ENCODE data around the gene KLF1.
A peak's percentile ranks its signal among the peaks of the same experiment; 100 is the strongest.
"Not testable (repeated sequence)": the region's sequence is repeated elsewhere in the genome, so short reads cannot be mapped to it uniquely, and the experiment has no call there.

KLF1 gene

GRCh38 chr19:12886969-12887747 is at the start of gene KLF1:
KLF1 (minus strand) TSS chr19:12887201; CDS start chr19:12887140, 61 bp downstream.
- no peak for DNase-seq

DNA sequence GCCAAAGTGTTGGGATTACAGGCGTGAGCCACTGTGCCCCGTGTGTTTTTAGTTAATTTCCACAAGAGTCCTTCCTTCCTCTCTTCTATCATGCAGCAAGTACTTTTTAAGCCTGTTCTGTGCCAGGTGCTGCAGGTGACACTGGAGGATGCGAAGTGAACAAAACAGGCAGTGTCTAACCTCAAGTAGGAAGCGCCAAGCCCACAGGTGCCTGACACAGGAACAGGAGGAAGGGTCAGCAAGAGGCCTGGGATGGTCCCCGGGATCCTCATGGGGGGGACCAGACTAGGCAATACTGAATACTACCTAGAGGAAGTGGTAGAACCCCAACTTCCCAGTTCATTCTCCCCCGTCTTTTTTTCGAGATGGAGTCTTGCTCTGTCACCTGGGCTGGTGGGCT is 49.6 kb upstream of the KLF1 start:
- no peak for DNase-seq

GRCh38 chr19:12935071-12935470 is 48.1 kb upstream of the KLF1 start:
- no peak for DNase-seq

DNA sequence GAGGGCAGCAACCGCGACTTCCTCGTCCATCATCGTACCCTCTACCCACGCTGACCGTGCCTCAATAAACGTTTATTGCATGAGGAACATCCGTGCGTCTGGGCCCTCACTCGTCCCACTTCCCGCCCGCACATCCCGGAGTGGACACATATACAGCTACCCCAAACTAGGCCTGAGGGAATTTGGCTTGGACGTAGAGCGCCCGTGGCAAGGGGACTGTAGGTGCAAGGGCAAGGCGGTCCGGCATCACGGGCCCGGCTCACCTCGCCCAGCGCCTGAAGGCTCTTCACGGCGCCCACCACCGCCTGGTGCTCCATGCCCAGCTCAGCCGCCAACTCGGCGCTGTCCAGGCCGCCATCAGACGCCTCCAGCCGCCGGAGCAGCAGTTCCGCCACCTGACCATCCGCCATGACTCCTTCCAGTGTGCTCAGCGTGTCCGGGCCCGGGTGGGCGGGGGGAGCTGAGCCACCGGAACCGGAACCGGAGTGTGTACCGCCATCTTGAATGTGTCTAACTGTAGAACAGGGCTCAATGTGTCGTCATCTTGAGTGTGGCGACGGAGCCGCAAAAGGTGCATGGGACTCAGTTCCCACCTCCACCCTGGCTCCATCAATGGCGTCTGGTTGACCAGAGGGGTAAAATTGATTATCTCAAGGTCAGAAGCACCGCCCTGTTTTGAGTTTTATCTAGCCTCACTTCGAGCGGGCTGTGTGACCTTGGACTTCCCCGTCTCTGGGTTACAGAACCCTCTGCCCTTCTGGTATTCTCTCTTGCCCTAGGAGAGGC is 46.5 kb upstream of the KLF1 start, which contains the start of gene FARSA:
Gene FARSA, minus strand, starts transcription at position 425 of the 786 bp plus-strand sequence. Its CDS starts 15 bp downstream, at position 410.
- DNase-seq = peak; percentile 89

DNA sequence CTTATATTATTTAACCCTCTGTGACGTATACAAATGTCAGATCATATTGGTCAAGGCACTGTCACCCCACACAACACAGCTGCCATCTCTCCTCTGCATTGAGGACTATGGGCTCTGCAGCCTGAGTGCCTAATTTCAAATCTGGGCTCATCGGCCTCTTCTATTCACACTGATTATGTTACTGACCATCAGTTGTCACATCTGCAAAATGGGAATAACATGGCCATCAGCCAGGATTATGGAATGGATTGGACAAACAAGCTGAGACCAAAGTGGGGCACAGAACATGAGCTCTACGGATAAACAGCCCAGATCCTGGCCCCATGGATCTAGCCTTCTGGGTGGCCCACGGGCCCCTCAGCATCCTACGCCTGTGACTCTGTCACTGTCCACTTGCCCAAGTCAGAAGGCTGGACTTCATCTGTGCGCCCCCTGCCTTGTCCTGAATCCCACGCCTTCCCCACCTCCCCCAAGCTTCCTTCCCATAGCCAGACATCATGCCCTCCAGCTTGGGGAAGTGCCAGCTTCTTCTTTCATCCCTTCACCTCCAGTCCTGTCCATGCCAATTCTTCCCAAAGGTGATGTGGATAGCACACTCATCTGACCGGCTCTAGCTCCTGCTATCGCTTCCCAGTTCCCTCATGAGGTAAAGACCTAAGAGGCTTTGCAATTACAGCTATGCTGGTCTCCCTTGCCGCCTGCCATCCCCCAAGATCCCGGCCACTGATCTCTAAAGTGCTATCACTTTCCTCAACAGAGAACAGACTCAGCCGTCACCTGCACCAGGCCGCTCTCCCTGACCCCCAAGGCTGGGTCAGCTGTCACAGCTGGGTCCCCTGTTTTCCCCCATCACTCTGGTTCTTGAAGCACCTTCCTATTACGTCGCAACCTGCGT is 45.6 kb upstream of the KLF1 start:
- DNase-seq = no peak

DNA sequence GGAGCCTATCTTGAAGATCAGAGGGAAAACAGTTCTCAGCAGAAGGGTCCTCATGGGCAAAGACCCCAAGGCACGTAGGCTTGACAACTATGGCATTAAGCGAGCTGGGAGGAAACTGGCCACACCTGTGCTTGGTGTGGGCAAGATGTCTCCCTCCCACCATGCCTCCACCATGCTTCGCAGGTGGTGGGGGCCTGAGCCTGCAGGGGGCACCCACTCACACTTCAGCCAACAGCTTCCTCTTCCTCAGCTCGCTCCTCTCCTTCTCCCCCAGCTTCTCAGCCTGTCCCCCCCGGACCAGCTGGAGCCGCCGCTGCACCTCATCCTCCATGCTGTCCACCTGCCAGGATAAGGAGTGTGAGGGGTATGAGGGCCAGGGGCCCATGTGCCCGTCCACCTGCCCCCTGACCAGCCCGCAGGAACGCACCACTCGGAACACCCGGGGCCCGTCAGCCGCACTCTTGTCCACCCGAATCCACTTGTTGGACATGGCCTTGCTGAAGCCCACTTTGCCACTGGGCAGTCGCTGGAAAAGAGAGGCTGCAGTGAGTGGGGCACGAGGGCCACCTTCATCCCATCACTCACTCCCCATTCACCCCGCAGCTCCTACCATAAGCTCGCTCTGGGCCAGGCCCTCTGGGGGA is 43.1 kb upstream of the KLF1 start:
- DNase-seq = no peak

DNA sequence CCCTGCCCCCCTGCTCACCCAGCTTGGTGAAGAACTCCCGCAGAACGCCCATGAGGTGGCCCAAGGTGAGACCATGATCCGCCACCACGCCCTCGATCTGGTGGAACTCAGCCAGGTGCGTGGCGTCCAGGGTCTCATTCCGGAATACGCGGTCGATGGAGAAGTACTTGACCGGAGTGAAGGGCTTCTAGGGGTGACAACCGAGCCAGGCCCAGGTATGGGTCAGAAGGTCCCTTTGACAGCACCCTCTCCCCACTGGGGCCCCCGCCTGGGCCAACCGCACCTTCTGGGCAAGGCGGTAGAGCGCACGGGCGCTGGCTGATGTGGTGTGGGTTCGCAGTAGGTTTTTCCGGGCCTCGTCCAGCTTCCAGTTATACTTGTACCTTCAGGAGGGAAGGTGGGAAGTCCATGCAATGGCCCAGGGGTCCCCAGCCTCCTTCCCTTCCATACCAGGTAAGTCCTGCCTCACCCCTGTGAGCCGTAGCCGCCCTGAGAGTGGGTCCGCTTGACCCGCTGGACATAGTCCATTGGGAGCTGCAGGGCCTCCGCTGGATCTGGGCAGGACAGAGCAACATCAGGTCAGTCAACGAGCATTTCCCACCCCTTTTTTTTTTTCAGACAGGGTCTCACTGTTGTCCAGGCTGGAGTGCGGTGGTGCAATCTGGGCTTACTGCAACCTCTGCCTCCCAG is 37.8 kb upstream of the KLF1 start:
- no peak for DNase-seq

DNA sequence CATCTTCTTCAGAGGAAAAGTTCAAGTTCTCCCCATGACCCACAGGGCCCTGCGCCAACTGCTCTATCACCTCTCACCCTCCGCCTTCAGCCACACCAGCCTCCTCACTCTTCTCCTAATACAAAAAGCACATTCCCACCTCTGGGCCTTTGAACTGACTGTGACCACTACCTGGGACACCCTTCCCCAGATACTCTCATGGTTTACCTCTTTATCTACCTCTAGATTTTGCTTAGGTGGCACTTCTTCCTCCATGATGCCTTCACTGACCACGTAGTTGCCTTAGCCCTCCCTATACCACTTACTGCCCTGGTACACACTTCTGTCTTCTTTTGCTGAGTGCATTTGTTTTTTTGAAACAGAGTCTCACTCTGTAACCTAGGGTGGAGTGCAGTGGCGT is 36.0 kb upstream of the KLF1 start:
- no peak for DNase-seq

DNA sequence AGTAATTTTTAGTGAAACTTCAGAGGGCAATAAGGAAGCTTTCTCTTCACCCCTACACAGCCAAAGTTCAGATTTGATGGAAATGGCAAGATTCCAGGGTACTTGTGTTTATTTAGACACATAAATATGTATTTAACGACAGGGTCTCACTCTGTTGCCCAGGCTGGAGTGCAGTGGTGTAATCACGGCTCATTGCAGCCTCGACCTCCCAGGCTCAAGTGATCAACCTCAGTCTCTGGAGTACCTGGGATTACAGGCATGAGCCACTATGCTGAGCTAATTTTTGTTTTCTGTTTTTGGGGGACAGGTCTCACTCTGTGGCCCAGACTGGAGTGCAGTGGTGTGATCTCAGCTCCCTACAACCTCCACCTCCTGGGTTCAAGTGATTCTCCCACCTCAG is 34.0 kb upstream of the KLF1 start:
- DNase-seq = no peak

DNA sequence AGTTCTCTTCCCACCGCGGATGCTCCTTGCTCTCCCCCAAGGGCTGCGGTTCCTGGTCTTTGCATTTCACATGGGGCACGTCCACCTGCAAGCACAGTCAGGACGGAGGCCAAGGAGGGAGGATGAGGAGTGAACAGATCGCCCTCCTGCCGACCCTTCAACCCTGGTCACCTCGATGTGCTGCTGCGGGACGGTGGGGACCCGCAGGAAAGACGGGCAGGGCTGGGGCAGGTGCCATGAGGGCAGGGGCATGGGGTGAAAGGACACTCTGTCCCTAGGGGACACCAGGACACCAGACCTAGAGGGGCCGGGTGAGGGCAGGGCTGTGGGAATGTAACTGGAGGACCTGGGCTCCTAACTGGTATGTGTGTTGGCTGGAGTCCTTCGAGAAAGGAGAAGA is 31.3 kb upstream of the KLF1 start:
- DNase-seq = no peak

DNA sequence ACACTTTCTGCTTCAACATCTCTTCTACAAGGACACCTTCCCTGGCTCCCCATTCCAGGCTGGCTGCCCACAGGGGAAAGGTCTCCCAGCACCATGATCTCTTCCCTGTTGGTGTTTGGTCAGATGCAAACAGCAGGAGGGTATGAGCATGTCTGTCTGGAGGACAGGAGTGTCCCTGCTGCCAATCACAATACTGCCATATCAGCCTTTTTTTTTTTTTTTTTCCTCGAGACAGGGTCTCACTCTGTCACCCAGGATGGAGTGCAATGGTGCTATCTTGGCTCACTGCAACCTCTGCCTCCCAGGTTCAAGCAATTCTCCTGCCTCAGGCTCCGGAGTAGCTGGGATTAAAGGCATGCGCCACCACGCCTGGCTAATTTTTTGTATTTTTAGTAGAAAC is 28.9 kb upstream of the KLF1 start:
- DNase-seq = not testable (repeated sequence)

- DNase-seq = peak; percentile 42
These were observed 27.1 kb upstream of the KLF1 start for GRCh38 chr19:12913851-12914690.

DNA sequence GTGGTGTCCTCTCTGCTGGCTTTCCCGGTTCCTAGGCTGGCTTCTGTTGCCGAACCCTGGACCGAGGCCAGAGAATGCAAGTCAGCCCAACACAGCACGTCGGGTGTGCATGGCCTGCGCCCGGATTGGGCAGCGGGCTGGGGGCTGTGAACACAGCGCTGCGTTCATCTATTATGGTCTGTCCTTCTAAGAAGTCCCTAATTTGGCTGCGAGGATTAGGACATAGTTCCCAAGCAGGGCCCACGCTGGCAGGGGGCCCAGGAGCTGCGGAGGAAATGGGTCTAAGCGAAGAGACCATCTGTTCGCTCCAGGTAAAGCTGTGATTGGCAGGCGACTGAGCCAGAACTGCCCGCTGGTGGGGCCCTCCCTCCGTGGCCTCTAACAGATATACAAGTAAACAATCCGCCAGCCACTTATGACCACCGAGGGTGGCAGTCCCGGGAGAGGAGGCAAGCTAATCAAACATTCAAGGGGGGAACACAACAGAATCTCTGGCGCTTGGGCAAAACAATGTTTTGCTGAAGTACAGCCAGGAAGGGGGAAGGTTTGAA is 26.1 kb upstream of the KLF1 start:
- no peak for DNase-seq

DNA sequence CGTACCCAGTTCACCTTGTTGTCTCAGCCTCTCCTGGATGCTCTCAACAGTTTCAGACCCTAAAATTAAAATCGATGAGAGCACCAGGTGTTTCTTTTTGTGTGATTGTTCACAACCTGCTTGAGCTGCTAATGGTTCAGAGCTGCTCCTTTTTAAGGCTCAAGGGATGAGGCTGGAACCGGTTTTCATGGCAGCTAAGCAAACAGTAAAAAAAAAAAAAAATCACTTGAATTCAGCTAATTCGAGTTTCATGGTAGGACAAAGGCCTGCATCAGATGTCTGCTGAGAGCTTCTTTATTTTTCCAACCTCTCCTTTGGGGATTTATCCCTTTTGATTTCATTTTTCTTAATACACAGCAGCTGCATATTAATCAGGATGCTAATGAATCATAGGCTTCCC is 25.6 kb upstream of the KLF1 start:
- DNase-seq = no peak

GRCh38 chr19:12907166-12907565 is 20.2 kb upstream of the KLF1 start:
- no peak for DNase-seq

GRCh38 chr19:12899891-12900518 is 13.0 kb upstream of the KLF1 start:
- DNase-seq = no peak

DNA sequence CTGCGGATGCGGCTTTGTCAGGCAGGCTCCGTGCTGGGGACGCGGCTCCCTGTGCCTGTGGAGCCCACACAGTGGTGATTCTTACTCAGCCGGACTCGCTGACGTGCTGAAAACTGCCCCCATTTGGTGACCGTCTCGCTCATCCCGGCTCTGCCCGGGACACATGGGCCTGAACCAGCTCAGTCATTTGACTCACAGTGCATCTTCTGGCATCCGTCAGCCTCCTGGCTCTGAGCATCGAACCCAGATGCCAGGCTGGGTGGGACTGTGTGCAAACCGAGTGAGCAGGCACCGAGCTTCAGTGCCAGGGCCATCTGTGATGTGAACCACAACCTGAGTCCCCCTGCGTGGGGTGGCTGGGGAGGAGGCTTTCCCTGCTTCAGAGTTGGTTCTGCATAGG is 9.5 kb upstream of the KLF1 start:
- no peak for DNase-seq

DNA sequence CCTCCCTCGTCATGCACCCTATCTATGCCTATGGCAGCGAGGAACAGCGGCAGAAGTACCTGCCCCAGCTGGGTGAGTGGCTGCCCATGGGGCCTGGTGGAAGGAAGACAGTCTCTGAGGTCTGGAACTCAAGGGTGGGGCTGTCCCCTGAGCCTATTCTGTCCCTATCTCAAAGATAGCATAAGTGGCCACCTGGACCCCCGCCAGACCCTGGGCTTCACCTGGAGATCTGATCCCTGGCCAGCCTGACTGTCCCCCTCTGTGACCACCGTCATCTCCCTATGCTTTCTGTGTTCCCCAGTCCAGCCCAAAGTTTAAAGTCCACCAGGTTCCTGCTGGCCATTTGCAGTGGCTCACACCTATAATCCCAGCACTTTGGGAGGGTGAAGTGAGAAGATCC is 6.6 kb upstream of the KLF1 start:
- no peak for DNase-seq

DNA sequence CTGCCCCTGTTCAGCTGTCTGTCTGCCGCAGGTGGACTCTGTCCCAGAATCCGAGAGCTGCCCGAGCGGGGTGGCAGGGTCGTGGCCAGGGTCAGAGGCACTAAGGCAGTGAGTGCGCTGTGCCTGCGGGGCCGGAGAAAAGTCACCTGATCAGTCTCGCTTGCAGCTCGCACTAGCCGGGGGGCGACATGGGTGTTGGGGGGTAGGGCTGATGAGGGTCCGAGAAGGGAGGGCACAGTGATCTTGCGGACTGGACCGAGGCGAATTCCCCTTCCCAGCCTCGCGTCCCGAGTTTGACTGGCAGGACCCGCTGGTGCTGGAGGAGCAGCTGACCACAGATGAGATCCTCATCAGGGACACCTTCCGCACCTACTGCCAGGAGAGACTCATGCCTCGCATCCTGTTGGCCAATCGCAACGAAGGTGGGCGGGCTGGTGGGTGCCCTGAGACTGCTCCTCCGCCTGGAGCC is 4.6 kb upstream of the KLF1 start:
- no peak for DNase-seq

Measured in activated naive CD4-positive, alpha-beta T cell treated with Interleukin-2 at 50 U/mL for 16 hours (primary cell).